HG03196 (cell line): ENCODE measurements around the gene NRCAM.
A peak's percentile ranks its signal among the peaks of the same experiment; 100 is the strongest.

Experiments
- ATAC-seq: cut with Tn5 transposase; IDR thresholded peaks from one replicate; pipeline ENCODE4 v1.9.1; 2021; ENCODE audit not compliant: unreplicated experiment

Gene NRCAM

DNA sequence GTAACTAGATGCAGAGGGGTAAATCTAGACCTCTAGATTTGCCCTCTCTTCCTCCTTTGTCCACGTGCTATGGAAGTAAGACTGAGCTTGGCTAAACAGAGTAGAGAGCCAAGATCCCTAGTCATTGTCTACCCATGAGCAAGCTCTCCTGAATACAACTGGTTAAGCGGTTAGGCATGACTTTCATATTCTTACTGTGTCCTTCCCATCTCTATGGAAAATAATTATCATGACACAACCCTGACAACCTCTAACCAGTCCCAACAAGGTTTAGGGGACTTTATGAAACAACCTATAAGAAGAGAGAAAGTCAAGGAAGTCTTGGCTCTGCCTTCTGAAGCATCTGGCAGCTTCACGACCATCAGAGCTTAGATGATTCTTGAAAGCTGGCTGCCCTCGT is 318.2 kb downstream of the NRCAM start:
- no peak for ATAC-seq

DNA sequence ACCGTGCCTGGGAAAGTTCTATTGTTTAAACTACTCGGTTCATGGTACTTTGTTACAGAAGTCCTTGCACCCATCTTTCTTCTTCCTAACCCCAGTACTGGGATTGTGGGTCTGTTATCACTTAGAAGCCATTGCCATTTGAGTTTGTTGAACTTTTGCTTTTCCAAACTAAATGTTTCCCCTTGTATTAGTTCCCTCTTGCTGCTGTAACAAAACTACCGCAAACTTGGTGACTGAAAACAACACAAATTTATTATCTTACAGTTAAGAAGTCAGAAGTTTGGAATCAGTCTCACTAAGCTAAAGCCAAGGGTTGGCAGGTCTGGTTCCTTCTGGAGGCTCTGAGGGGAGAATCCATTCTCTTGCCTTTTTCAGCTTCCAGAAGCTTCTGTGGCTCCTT is 319.2 kb downstream of the NRCAM start:
- ATAC-seq: no peak

DNA sequence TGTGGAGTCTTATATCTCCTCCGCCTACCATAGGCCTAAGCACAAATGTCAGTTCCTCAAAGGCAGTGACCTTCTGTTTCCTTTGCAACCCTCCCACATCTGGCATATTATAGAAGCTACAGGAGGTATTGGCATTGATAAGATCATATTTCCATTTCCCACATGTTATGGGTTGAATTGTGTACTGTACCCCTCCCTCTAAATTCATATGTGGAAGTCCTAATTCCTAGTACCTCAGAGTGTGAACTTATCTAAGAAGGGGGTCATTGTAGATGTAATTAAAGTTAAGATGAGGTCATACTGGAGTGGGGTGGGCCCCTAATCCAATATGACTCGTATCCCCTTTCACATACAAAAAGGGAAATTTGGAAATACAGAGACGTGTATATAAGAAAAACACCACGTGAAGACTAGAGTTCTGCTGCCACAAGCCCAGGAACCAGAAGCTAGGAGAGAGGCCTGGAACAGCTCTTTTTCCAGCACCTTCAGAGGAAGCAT is 320.0 kb downstream of the NRCAM start:
- ATAC-seq: peak; percentile 14

DNA sequence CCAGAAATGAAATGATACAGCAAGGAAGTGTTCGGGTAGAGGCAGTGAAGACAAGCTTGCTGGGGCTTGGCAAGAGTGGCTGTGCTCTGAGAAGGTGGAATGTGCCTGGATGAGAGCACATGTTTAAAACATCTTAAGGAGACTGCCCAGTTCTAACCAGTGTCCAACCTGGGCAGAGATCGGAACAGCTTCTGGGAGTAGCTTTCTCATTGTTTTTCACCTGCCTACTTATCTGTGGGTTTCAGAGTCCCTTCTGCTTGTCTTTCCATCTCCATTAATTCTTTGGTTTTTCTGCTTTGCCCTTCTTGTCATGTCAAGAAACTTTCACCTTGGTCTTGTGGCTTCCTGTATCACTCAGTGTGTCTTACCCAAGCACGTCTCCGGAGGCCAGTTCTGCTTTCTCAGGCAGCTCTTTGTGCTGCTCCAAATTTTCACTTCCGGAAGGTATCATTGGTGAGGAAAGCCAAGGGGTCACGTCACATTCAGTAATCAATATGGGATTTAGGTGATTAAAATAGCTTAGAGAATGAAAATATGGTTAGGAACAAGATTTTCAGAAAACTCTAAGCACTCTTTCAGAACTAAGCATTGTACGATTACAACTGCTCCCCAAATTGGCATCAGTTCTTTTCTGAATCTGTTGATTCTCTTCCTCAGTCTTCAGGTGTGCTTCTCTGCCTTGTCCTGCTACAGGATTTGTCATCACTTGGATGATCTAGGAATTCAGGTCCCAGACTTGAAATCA is 320.6 kb downstream of the NRCAM start:
- peak; percentile 99 for ATAC-seq

DNA sequence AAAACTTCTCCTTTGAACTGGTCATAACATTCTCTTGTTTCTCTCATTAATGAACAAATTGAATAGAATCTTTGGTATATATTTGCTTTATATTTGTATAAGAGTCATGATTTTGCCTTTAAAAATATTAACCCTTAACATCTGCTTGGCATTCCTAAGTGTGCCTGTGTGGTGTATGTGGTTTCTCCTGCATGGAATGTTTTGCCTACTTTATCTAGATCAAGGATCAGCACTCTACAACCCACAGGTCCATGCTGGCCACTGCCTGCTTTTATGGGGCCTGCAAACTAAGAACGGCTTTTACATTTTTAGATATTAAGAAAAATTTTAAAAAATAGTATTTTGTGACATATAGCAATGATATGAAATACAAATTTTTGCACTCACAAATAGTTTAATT is 321.8 kb downstream of the NRCAM start:
- no peak for ATAC-seq

DNA sequence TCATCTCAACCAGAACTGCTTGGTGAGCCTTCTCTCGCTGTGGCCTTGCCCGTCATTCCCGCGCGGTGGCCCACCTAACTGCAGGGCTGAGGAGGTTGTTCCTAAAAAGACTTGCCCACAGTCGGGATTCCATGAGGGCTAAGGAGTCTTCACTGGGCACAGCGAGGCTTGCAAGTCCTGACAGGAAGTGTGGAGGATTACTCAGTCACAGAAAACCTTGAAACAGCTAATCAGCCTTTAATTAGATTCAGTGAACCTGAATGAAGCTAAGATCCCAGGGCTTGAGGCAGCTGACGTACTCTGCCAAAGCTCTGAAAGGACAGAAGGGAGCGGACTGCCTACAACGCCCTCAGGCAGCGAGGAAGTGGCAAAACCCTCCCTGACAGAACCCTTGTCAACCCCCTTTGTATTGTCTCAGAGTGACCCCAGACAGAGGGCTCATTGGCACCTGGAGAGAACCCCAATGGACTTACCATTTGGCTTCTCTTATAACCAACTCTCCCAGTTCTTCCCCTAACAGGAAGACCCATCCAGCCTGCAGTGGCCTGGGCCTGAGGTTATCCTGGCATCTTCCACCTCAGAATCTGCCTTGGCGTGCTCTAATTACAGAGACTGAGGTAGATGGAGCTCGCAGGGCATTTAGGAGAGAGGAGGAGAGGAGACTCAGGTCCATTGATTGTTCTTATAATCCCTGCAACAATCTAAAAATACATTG is 323.5 kb downstream of the NRCAM start:
- no peak for ATAC-seq

DNA sequence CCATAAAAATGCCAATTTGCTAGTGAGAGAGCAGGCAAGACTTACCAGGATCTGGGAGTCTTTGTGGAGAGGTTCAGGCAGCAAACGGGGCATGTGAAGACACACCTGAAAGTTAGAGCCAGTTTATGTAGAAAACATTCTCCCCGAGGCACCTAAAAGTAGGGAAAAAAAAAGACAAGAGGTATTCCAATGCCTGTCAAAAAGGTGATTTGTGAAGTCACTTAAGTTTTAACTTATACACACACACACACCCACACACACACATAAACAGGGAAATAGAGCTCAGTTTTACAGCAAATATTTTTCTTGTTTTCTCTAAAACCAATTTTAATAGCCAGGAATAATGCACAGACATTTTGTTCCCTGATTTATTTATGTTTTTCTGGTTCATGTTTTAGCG is 326.0 kb downstream of the NRCAM start, which contains the start of gene LAMB4:
Gene LAMB4 (minus strand): TSS at position 101 of the 400 bp plus-strand sequence. CDS start 7,197 bp downstream, outside the sequence.
- ATAC-seq: no peak

DNA sequence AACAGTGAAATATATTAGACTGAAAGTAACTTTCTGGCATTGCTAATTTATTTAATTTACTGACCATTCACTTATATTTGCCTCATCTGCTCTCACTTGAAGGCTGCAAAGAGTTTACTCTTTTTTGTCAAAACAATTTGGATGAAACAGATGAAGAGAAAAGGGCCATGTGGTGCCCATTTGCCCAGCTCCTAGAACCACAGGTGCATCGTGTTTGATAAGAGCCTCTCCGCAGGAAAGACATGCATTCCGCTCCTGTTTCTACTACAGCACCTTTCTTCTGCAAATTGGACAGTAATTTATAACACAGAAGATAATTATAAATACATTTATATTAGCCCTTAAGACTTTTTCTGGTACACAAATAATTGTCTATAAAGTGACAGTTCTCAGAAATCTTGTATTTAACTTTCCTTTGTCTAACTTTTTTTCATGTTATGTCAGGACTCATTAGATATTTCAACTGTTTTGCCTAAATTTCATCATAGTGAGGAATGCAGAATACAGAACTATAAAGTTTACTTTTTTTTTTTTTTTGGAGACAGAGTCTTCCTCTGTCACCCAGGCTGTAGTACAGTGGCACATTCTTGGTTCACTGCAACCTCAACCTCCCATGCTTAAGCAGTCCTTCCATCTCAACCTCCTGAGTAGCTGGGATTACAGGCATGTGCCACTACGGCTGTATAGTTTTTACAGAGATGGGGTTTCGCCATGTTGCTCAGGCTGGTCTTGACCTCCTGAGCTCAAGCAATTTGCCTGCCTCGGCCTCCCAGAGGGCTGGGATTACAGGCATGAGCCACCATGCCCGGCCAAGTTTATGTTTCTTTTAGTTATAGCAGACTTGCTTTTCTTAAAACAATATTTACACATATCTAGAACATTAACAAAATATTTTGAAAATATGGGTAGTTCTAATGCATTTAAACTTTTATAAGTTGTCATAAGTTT is 326.9 kb downstream of the NRCAM start:
- ATAC-seq: no peak

DNA sequence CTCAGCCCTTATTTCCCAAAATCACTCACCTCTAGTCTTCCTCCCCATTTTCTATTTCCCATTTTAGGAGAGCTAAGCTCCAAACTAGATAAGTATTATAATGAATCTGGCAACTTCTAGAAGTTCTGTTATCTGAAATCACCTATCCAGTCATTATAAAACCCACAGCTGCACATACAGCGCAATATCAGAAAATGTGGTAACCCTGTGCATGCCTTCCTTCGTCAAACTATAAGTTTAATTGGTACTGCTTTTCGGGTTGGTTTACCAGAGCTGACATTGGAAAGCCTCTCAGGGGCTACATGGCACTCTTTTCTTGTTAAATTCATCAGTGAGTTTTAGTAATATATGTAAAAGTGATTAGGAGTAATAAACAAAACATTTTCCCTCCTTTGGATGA is 327.7 kb downstream of the NRCAM start:
- ATAC-seq: no peak

DNA sequence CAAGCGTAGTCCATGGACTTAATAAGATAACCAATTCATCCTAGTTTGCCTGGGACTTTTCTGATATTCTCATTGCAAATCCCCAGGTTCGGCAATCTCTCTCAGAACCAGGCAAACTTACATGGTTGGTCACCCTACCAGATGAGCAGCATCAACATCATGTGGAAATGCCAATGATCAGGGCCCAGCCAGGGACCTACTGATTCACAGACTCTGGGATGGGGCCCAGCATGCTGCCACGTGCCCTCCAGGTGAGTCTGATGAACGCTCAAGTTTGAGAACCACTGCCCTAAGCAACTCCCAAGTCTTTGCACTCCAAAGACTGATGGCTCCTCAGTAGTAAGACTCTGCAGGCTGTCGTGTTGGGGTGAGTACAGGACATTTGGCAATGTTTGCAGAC is 328.8 kb downstream of the NRCAM start:
- no peak for ATAC-seq

DNA sequence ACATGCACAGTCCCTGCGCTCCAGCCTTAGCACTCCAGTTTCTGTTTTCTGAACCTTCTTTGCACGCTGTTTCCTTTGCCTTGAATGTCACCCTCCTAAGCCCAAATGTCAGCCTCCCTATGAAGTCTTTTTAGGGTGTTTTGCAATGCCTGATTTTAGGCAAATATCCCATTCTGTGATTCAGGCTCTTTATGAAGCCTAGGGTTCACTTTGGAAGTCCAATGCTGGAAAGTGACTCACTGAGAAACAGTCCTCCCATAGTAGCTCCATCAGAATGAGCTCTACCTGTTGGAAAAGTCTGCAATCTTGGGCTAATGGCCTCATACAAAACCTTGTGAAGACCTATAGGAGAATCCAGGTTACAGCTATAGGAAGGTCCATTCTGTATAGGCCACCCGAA is 331.4 kb downstream of the NRCAM start:
- no peak for ATAC-seq

DNA sequence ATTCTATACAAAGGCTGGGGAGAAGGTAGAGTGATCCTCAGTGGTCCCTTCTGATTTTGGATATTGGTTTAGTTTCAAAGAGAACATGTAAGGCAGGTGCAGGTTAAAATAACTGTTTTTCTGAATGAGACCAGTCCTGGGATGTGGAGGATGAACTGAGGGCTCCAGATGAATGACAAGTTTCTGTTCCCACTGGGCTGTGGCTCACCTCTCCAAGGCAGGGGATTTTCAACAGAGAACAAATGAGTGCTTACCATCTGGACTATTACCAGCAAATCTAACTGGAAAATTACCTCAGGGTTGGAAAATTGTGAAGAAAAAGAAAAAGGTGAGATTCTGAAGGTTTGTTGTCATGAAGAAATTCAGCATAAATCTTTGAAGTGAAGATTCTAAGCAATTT is 334.1 kb downstream of the NRCAM start:
- no peak for ATAC-seq

DNA sequence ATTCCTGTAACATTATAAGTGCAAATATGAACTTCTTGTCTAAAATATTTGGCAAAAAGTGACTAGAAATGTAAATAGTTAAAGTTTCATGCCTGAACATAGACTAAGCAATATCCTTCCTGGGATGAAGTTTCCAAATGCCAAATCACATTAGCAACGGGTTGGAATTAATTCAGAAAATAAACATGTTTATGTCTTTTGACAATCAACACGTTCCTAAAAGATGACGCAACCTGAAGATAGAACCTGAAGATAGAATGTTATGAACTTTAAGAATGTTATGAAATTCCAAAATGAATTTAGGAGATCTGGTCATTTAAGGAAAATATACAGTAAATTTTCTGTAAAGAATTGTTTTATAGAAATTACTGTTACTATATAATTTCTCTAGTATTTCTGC is 335.3 kb downstream of the NRCAM start:
- ATAC-seq: no peak

DNA sequence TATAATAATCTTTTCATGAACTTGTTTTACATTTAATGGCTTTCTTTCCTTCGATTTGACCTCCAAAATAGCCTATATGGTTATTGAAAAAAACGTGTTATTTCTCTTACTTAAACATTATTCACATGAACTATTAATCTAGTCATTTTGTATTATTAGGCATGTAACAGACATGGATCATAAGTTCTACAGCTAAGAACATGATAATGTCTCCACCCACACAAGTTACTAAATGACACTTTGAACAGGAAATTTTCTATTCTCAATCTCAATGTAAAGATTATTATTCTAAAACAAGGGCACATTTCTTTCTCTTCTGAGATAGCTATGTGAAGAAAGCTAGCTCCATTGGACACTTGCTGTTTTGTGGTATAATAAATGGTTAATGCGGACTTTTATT is 336.0 kb downstream of the NRCAM start:
- no peak for ATAC-seq

DNA sequence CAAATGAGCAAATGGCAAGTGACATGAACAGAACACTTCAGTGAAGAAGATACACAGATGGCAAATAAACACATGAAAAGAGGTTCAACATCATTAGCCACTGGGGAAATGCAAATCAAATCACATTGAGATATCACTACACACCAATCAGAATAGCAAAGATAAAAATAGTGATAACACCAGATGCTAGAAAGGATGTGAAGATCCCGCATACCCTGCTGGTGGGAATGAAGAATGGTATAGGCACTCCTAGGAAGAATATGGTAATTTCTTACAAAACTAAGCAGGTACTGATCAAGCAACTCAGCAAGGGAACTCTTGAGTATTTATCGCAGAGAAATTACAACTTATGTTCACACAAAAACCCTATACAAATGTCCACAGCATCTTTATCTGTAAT is 337.3 kb downstream of the NRCAM start:
- no peak for ATAC-seq

DNA sequence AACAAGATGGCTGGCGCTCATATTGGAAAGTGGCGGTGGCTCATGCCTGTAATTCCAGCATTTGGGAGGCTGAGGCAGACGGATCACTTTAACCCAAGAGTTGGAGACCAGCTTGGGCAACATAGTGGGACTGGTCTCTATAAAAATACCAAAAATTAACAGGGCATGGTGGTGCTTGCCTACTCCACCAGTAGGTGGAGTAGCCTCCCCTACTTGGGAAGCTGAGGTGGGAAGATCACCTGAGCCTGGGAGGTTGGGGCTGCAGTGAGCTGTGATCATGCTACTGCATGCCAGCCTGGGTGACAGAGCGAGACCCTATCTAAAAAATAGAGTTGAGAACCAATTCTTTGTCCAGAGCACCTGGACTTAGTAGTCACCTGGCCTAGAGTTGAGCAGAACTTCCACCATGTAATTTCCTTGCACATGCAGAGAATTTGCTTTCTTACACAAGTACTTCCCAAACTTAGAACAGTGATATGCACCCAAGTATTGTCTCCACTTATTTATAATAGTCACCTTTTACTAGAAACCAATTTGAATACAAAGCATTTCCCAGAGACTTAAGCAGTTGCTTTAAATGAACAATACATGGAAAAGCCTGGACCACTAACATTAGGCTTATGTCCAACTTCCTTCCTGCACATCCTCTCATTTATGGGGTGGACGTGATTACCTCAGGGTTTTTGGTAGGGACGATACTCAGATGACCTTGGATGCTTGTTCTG is 342.0 kb downstream of the NRCAM start:
- no peak for ATAC-seq

DNA sequence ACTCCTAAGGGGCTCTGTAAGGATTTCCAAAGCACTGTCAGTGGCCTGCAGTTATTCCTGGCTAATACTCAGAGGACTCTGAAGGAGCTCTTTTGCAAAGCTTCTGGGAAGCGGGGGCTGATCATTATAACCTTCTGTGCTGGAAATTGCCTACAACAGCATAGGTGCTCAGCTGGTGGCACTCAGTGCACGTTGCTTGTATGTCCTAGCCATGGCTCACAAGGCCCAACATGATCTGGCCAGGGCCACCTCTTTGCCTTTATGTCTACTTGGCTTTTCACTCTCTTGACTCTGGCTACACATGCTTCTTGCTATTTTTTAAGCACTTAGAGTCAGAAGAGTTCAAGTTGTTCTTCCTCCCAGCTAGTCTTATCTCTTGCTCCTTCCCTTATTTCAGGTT is 343.6 kb downstream of the NRCAM start:
- ATAC-seq: no peak

DNA sequence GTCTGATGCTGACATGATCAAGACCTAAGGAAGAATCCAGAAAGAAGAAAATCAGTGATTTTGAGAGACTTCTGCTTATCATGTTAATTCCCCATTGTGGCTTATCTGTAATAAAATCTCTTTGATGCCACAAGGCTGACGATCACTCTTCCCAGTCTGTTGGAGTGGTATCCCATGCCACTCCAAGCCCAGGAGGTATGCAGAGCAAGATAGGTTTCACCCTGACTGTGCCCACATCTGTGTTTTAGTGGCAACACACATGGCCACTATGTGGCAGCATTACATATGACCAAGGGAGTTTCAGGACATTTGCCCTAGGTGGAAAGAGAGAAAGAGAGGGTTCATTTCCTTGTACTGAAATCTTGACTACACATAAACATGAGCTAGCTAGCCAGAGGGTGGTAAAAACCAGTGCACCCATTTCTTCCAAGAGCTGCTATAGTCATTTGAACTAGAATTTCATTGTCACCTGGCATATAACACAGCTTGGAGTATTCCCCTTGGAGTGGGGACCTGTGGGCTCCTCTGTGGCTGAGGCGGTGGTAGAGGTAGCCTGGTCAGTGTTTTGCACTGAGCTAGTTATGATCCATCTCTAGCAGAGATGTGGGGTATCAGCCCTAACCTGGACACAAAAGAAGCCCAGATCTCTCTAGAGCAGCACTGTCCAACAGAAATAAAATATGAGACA is 346.9 kb downstream of the NRCAM start:
- ATAC-seq: peak; percentile 55

DNA sequence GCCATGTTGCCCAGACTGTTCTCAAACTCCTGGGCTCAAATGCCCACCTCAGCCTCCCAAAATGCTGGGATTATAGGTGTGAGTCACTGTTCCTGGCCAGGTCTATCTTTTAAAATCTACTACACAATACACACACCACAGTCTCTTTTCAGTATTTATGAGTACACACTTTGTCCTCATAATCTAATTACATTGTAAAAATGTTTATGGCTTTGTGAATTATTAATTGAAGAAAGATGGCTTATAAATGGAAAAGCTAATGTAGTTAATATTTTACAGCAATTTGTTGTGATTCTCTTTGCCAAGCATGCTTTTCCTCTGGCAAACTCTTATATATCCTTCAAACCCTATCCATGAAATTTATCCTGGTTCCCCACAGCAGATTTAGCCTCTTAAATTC is 348.1 kb downstream of the NRCAM start:
- no peak for ATAC-seq

DNA sequence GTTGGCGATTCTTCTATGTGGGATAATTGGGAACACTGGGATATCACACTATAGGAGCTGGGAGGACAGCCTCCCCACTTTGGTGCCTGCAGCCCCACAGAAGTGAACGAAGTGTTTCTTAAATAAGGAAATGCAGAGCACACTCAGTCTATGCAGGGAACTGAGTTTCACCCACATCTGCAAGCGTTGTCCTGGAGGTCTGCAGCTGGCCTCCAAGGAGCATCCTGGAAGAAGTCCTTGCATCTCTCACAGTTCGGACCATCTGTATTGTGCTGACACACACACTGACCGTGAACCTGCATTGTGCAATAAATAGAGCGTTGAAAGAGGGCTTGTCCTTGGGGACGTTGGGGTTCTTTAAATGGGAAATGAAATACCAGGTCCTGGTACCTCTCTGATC is 351.9 kb downstream of the NRCAM start:
- no peak for ATAC-seq
